HepG2 (cell line): ENCODE results near the gene CDH13. TPM values are rescaled to one million over a fixed set of nuclear protein-coding genes. Genes with fewer than 3 reads are reported as not detected.

Source experiments
- ATAC-seq: fragments of 200-7000 bp; cut with Tn5 transposase; 3 replicates; pipeline ENCODE4 v1.9.1; 2020; ENCODE audit warnings: mild to moderate bottlenecking, moderate library complexity
- BruUV-seq: library from RNA; stranded (reverse); fragments of 400-500 nt; replicated peaks from 2 replicates; lab custom pipeline; 2021; lab: Mats Ljungman, UMichigan
- CTCF ChIA-PET: fragments of 300-600 bp; formaldehyde crosslinking; extraction: SDS; loops from one replicate; lab custom pipeline; 2021; ENCODE audit warnings: low total read pairs, inconsistent platforms, low intra/inter-chr PET ratio; lab: Yijun Ruan, JAX
- POLR2A ChIA-PET: fragments of 350-600 bp; sonication (Branson Sonifier 250); formaldehyde crosslinking; loops from one replicate; lab custom pipeline; 2020; ENCODE audit warnings: antibody characterized with exemption, inconsistent platforms; lab: Yijun Ruan, JAX
- DNase-seq: peaks from one replicate; pipeline ENCODE4 v3.0.0-alpha.2; 2015; ENCODE audit warnings: low spot score
- FAIRE-seq: peaks from 3 replicates; lab custom pipeline; 2011; peaks lifted over from hg19 to GRCh38; lab: Jason Lieb, UNC
- H2AFZ ChIP-seq: one replicate; pipeline ENCODE4 v1.6.1; 2011; ENCODE audit warnings: low read length, inconsistent platforms
- H3K27ac ChIP-seq: fragments of 300-600 bp; 3 replicates; pipeline ENCODE4 v1.8.0; 2011; ENCODE audit warnings: mixed run types, mild to moderate bottlenecking, mixed read lengths, low read length, inconsistent platforms; ENCODE audit not compliant: insufficient read depth; ENCODE audit errors: extremely low read length
- H3K27me3 ChIP-seq, 2 experiments: fragments of 200-600 bp in 1 of 2; 2 replicates in 1 of 2; 3 replicates in 1 of 2; pipeline versions ENCODE4 v1.6.0 to v1.8.0; 2011; ENCODE audit warnings: low read length in 2 of 2, mild to moderate bottlenecking in 2 of 2, moderate library complexity in 2 of 2, inconsistent platforms in 1 of 2; ENCODE audit not compliant: insufficient read depth in 2 of 2, control insufficient read depth in 1 of 2
- H3K36me3 ChIP-seq, 2 experiments: fragments of 200-600 bp in 1 of 2; replicated peaks in 1 of 2; 2 replicates in 1 of 2; 3 replicates in 1 of 2; pipeline versions ENCODE4 v1.5.1 to v1.8.0; 2011; ENCODE audit warnings: low read length in 2 of 2, inconsistent platforms in 1 of 2; ENCODE audit not compliant: insufficient read depth in 2 of 2, control insufficient read depth in 1 of 2
- H3K4me1 ChIP-seq: 2 replicates; pipeline ENCODE4 v1.5.1; 2012; ENCODE audit warnings: low read length, inconsistent platforms; ENCODE audit not compliant: insufficient read depth
- H3K4me2 ChIP-seq: 2 replicates; pipeline ENCODE4 v1.6.0; 2011; ENCODE audit warnings: low read depth, low read length, inconsistent platforms
- H3K4me3 ChIP-seq, 3 experiments: fragments of 200-600 bp in 1 of 3; sonication (generic), shearing (Covaris generic) in 1 of 3; replicated peaks in 1 of 3; 2 replicates each; pipeline ENCODE4 v1.5.1; 2011 to 2016; ENCODE audit warnings: low read length in 3 of 3, inconsistent platforms in 2 of 3, low read depth in 2 of 3, mild to moderate bottlenecking in 2 of 3, control low read depth in 1 of 3, mixed read lengths in 1 of 3; ENCODE audit not compliant: insufficient read depth in 1 of 3
- H3K79me2 ChIP-seq: one replicate; pipeline ENCODE4 v1.6.1; 2011; ENCODE audit warnings: low read length, inconsistent platforms; ENCODE audit not compliant: insufficient read depth
- H3K9ac ChIP-seq: 2 replicates; pipeline ENCODE4 v1.6.0; 2011; ENCODE audit warnings: mild to moderate bottlenecking, low read depth, low read length, inconsistent platforms; ENCODE audit not compliant: insufficient read depth
- H3K9me3 ChIP-seq: 2 replicates; pipeline ENCODE4 v1.5.1; 2012; ENCODE audit warnings: mild to moderate bottlenecking, low read length
- H4K20me1 ChIP-seq: 2 replicates; pipeline ENCODE4 v1.6.0; 2011; ENCODE audit warnings: inconsistent platforms, mild to moderate bottlenecking, low read length, moderate library complexity; ENCODE audit not compliant: insufficient read depth
- AGO2 ChIP-seq: fragments of 200-400 bp; formaldehyde crosslinking; optimal IDR thresholded peaks from 2 replicates; pipeline ENCODE3; 2017; ENCODE audit warnings: mild to moderate bottlenecking, low read depth, low read length, moderate library complexity
- BCL6 ChIP-seq: IDR thresholded peaks from 2 replicates; pipeline ENCODE4 v1.6.1; 2016; ENCODE audit warnings: missing genetic modification reagents, missing compliant biosample characterization
- FOXC1 ChIP-seq: sonication (generic); formaldehyde crosslinking; IDR thresholded peaks from 2 replicates; pipeline ENCODE4 v1.8.0; 2022; ENCODE audit warnings: mild to moderate bottlenecking, missing genetic modification reagents, borderline replicate concordance
- HOXA9 ChIP-seq: sonication (generic); formaldehyde crosslinking; IDR thresholded peaks from 2 replicates; pipeline ENCODE4 v1.8.1; 2022; ENCODE audit warnings: missing genetic modification reagents, mild to moderate bottlenecking, moderate library complexity, borderline replicate concordance
- KAT7 ChIP-seq: IDR thresholded peaks from 2 replicates; pipeline ENCODE4 v1.6.1; 2018; ENCODE audit warnings: borderline replicate concordance, missing compliant biosample characterization
- MAF1 ChIP-seq: sonication (generic); formaldehyde crosslinking; IDR thresholded peaks from 2 replicates; pipeline ENCODE4 v1.5.0; 2020; ENCODE audit warnings: missing genetic modification reagents, borderline replicate concordance
- MYNN ChIP-seq: sonication (generic); formaldehyde crosslinking; IDR thresholded peaks from 2 replicates; pipeline ENCODE4 v1.4.0; 2020; ENCODE audit warnings: mild to moderate bottlenecking, low read depth, missing genetic modification reagents
- PAX8 ChIP-seq: sonication (generic); formaldehyde crosslinking; IDR thresholded peaks from 2 replicates; pipeline ENCODE4 v1.8.0; 2022; ENCODE audit warnings: mild to moderate bottlenecking, missing genetic modification reagents, borderline replicate concordance
- PHF21A ChIP-seq: sonication (generic); formaldehyde crosslinking; IDR thresholded peaks from 2 replicates; pipeline ENCODE4 v1.5.0; 2020; ENCODE audit warnings: mild to moderate bottlenecking, missing genetic modification reagents
- SOX5 ChIP-seq: IDR thresholded peaks from 2 replicates; pipeline ENCODE4 v1.6.1; 2016; ENCODE audit warnings: borderline replicate concordance
- ZNF331 ChIP-seq: sonication (generic); formaldehyde crosslinking; IDR thresholded peaks from 2 replicates; pipeline ENCODE4 v1.4.0; 2020; ENCODE audit warnings: missing genetic modification reagents
- ZNF44 ChIP-seq: sonication (generic); formaldehyde crosslinking; IDR thresholded peaks from 2 replicates; pipeline ENCODE4 v1.5.1; 2020; ENCODE audit warnings: mild to moderate bottlenecking, missing genetic modification reagents
- ZNF660 ChIP-seq: sonication (generic); formaldehyde crosslinking; IDR thresholded peaks from 2 replicates; pipeline ENCODE4 v1.5.1; 2020; ENCODE audit warnings: mild to moderate bottlenecking, low read depth, missing genetic modification reagents, borderline replicate concordance
- ZNF720 ChIP-seq: sonication (generic); formaldehyde crosslinking; IDR thresholded peaks from 2 replicates; pipeline ENCODE4 v1.4.0; 2020; ENCODE audit warnings: missing genetic modification reagents
- ZSCAN25 ChIP-seq: sonication (generic); formaldehyde crosslinking; IDR thresholded peaks from 2 replicates; pipeline ENCODE4 v1.8.0; 2022; ENCODE audit warnings: mild to moderate bottlenecking, missing genetic modification reagents
- WGBS: methylation state at CpG from one replicate; pipeline ENCODE4 v1.1.6; 2017; ENCODE audit warnings: low lambda C conversion rate; 5-methylcytosine and 5-hydroxymethylcytosine counted together
- in situ Hi-C: cut with HindIII; loops from 2 replicates; pipeline ENCODE4 v1.10.0; 2017; ENCODE audit warnings: low pct_unique_long_range_greater_than_20kb; ENCODE audit not compliant: extremely low pct_ligation_motif_present
- intact Hi-C: fragments of 100-400 bp; cut with micrococcal nuclease; formaldehyde crosslinking; loops from one replicate; pipeline ENCODE4 v1.10.0; 2022; ENCODE audit not compliant: unreplicated experiment
- polyA plus RNA-seq, 8 experiments: library from polyadenylated mRNA; depleted of rRNA in 3 of 8; stranded (reverse) in 7 of 8; unstranded in 1 of 8; fragments of >200 nt; fragmentation: Illumina TruSeq in 4 of 8; extraction: Trizol in 4 of 8; gene quantifications; 2 replicates each; pipeline versions ENCODE4 v1.2.1 to v1.2.3, GENCODE V29; 2011 to 2016; ENCODE audit warnings: low read depth in 4 of 8, missing spikeins in 1 of 8, mixed read lengths in 1 of 8; ENCODE audit not compliant: insufficient read depth in 1 of 8
- total RNA-seq, 5 experiments: library from RNA; depleted of rRNA; stranded (reverse); fragments of >200 nt; fragmentation: Illumina TruSeq; extraction: Trizol; gene quantifications; 2 replicates each; pipeline ENCODE4 v1.2.3, GENCODE V29; 2016; ENCODE audit warnings: low read depth in 1 of 5
- TF ChIP-seq, protein P1 (sequence below): sonication (generic); formaldehyde crosslinking; IDR thresholded peaks from 2 replicates; pipeline ENCODE4 v1.4.0; 2020; ENCODE audit warnings: mild to moderate bottlenecking, missing genetic modification reagents
- TF ChIP-seq, protein P2 (sequence below): sonication (generic); formaldehyde crosslinking; IDR thresholded peaks from 2 replicates; pipeline ENCODE4 v1.5.0; 2020; ENCODE audit warnings: mild to moderate bottlenecking, missing genetic modification reagents
- TF ChIP-seq, protein P3 (sequence below): sonication (generic); formaldehyde crosslinking; IDR thresholded peaks from 2 replicates; pipeline ENCODE4 v1.5.0; 2020; ENCODE audit warnings: mild to moderate bottlenecking, missing genetic modification reagents

Gene CDH13
- total and polyA plus RNA-seq, 2 of the 13 experiments (the other 11 are each of a cell fraction or from before 2014, with no cell fraction given), result not detected

DNA sequence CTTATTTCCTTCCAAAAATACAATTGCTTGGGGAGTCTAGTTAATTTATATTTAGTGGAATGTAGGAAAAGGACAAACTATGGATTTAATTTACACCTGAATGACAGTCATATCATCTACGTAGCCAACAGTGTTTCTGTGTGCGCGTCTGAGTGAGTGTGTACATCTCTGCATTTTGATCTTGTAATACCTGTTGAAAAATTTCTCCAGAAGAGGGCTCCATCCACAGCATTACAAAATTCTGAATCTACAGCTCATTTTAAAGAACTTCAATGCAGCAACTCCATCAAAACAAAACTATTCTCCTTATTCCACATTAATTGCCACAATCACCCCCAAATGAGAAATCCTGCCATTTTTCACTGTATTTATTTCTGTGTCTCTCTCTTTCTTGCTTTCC is 3.9 kb downstream of the CDH13 start:
- intact Hi-C loops, result no loop called here
- H3K79me2 ChIP-seq, result no peaks in the 10 kb centered on the region
- H3K4me2 ChIP-seq, result no peak overlapping the region
- POLR2A ChIA-PET, result no interaction called here
- CTCF ChIA-PET, result no interaction called here
- ATAC-seq, result no peak
- no peak overlapping the region for H3K4me3 ChIP-seq
- 58% methylated on average over 3 of the region's 3 CpGs for WGBS
- in situ Hi-C loops, result loop anchor here (10.0 kb wide), 1 partner anchor 366 kb away; no protein-coding TSS in a partner anchor
- H3K9ac ChIP-seq, result no peak overlapping the region
- H3K4me1 ChIP-seq, result no peaks in the 10 kb centered on the region
- no peak overlapping the region for H3K27ac ChIP-seq
- no peaks in the 10 kb centered on the region for H3K9me3 ChIP-seq
- peaks cover 9 to 37% of the 10 kb centered on the region in 2 experiments; a peak in 4 of 5 replicates for H3K27me3 ChIP-seq
- DNase-seq, result no peak
- FAIRE-seq, result no peak
- H3K36me3 ChIP-seq, result no peaks in the 10 kb centered on the region
- H4K20me1 ChIP-seq, result no peaks in the 10 kb centered on the region
- H2AFZ ChIP-seq, result no peak overlapping the region
- no peak for TF ChIP-seq MYNN
- TF ChIP-seq BCL6 (CRISPR knock-in tag), result no peak
- no peak for TF ChIP-seq PHF21A
- no peak for TF ChIP-seq ZSCAN25 (CRISPR knock-in tag)
- no peak for TF ChIP-seq MAF1 (CRISPR knock-in tag)
- TF ChIP-seq FOXC1 (CRISPR knock-in tag), result no peak
- TF ChIP-seq PAX8 (CRISPR knock-in tag), result no peak
- TF ChIP-seq, protein P1, sequence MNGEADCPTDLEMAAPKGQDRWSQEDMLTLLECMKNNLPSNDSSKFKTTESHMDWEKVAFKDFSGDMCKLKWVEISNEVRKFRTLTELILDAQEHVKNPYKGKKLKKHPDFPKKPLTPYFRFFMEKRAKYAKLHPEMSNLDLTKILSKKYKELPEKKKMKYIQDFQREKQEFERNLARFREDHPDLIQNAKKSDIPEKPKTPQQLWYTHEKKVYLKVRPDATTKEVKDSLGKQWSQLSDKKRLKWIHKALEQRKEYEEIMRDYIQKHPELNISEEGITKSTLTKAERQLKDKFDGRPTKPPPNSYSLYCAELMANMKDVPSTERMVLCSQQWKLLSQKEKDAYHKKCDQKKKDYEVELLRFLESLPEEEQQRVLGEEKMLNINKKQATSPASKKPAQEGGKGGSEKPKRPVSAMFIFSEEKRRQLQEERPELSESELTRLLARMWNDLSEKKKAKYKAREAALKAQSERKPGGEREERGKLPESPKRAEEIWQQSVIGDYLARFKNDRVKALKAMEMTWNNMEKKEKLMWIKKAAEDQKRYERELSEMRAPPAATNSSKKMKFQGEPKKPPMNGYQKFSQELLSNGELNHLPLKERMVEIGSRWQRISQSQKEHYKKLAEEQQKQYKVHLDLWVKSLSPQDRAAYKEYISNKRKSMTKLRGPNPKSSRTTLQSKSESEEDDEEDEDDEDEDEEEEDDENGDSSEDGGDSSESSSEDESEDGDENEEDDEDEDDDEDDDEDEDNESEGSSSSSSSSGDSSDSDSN (CRISPR knock-in tag), result no peak
- TF ChIP-seq ZNF660, result no peak
- TF ChIP-seq ZNF44 (CRISPR knock-in tag), result no peak
- TF ChIP-seq, protein P2, sequence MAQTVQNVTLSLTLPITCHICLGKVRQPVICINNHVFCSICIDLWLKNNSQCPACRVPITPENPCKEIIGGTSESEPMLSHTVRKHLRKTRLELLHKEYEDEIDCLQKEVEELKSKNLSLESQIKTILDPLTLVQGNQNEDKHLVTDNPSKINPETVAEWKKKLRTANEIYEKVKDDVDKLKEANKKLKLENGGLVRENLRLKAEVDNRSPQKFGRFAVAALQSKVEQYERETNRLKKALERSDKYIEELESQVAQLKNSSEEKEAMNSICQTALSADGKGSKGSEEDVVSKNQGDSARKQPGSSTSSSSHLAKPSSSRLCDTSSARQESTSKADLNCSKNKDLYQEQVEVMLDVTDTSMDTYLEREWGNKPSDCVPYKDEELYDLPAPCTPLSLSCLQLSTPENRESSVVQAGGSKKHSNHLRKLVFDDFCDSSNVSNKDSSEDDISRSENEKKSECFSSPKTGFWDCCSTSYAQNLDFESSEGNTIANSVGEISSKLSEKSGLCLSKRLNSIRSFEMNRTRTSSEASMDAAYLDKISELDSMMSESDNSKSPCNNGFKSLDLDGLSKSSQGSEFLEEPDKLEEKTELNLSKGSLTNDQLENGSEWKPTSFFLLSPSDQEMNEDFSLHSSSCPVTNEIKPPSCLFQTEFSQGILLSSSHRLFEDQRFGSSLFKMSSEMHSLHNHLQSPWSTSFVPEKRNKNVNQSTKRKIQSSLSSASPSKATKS, result no peak
- TF ChIP-seq SOX5 (CRISPR knock-in tag), result no peak
- no peak for TF ChIP-seq AGO2
- TF ChIP-seq, protein P3, sequence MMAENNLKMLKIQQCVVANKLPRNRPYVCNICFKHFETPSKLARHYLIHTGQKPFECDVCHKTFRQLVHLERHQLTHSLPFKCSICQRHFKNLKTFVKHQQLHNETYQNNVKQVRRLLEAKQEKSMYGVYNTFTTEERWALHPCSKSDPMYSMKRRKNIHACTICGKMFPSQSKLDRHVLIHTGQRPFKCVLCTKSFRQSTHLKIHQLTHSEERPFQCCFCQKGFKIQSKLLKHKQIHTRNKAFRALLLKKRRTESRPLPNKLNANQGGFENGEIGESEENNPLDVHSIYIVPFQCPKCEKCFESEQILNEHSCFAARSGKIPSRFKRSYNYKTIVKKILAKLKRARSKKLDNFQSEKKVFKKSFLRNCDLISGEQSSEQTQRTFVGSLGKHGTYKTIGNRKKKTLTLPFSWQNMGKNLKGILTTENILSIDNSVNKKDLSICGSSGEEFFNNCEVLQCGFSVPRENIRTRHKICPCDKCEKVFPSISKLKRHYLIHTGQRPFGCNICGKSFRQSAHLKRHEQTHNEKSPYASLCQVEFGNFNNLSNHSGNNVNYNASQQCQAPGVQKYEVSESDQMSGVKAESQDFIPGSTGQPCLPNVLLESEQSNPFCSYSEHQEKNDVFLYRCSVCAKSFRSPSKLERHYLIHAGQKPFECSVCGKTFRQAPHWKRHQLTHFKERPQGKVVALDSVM (CRISPR knock-in tag), result no peak
- no peak for TF ChIP-seq HOXA9 (CRISPR knock-in tag)
- TF ChIP-seq KAT7 (CRISPR knock-in tag), result no peak
- TF ChIP-seq ZNF720 (CRISPR knock-in tag), result no peak
- no peak for TF ChIP-seq ZNF331 (CRISPR knock-in tag)
- no TSS peak for BruUV-seq
